C4-2B (cell line): Measurements from ENCODE around the gene TMEM175.

ENCODE experiments used
- H3K27ac ChIP-seq: fragments of 450-650 bp; 2 replicates; pipeline ENCODE4 v1.5.1; 2017
- CTCF ChIP-seq: fragments of 450-650 bp; conservative IDR thresholded peaks from 2 replicates; pipeline ENCODE4 v1.5.1; 2017; ENCODE audit warnings: mild to moderate bottlenecking
- ZFX ChIP-seq: fragments of 450-650 bp; IDR thresholded peaks from 2 replicates; pipeline ENCODE4 v1.6.1; 2017

TMEM175 gene

DNA sequence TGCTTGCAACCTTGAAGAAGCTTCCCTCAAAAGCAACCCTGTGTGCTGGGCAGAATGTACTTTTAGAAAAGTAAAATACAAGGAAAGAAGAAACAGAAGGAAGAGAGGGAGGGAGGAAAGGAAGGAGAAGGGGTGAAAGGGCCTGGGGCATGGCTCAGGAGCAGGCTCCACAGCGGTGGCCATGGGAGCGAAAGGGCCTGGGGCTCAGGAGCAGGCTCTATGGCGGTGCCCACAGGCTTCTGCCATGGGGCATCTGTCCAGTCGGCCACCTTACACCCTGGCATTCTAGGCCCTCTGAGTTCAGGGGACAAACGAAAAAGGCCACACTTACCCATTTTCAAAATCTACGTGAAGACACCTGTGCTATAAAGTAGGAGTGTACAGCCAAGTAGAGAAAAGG, 31.5 kb upstream of the TMEM175 start:
- no peak overlapping the region for H3K27ac ChIP-seq
- no peak for TF ChIP-seq ZFX
- TF ChIP-seq CTCF, result no peak

DNA sequence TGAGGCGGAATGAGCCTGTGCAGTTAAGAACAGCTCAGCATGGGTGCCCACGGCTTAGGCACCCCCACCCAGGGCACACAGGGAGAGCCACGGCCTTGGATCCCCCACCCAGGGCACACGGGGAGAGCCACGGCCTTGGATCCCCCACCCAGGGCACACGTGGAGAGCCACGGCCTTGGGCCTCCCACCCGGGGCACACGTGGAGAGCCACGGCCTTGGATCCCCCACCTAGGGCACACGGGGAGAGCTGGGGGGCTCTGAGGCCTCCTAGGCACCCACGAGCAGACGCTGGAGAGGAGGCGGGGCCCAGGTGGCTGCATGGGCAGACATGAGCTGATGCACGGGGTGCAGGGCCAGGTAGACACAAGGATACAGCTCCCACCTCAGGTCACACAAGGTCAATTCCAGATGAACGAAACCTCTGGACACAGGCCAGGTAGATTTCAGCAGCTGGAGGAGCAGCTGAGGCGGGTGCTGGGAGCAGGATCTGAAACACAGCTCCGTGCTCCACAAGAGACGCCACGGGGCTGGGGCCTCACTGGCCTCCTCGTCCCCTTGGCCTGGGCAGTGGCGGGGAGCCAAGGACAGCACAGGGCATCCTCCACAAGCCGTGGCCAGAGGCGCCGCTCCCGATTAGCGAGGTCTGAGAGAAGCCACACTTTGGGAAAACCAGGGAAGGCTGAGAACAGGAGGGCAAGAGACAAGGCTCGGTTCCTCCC, 30.9 kb upstream of the TMEM175 start:
- no peak for TF ChIP-seq CTCF
- TF ChIP-seq ZFX, result no peak
- H3K27ac ChIP-seq, result no peak overlapping the region

GRCh38 chr4:903066-904046, 28.9 kb upstream of the TMEM175 start:
- TF ChIP-seq CTCF, result no peak
- TF ChIP-seq ZFX, result no peak
- H3K27ac ChIP-seq, result no peak overlapping the region

GRCh38 chr4:905485-906338, 26.5 kb upstream of the TMEM175 start:
- TF ChIP-seq CTCF (no peak), ZFX (no peak)

DNA sequence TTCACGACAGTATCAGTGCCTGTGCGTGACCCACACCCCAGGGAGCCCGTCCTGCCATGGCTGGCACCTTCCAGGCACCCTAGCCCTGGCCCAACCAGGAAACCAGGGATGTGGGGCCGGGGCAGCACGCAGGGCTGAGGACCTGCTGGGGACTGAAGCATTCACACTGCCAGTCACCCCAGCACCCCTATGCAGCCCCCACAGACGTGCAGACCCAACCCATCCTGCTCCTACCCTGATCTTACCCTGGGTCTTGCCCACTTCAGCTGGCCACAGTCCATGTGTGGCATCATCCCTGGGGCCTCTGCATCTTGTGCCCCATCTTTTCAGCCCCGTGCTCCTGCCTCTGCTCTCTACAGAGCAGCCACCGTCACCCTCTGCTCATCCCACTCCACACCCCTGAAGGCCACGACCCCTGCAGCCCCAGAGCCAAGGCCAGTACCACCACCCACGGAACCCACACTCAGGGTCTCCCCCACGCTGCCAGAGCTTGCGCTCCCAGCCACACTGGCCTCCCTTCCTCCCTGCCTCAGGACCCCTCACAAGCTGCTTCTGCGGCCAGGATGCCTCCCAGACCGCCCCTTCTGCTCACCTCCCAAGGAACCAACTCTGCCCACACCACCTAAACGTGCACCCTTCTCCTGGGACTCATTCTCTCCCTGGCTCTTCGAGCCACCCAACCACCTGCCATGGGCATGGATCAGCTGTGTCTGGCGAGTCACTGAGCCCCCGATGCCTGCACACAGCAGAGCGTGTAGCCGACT, 25.7 kb upstream of the TMEM175 start:
- H3K27ac ChIP-seq, result no peak overlapping the region
- TF ChIP-seq CTCF, result no peak
- no peak for TF ChIP-seq ZFX

More at GRCh38 chr4:905485-906338, 26.5 kb upstream of the TMEM175 start:
- no peak overlapping the region for H3K27ac ChIP-seq

GRCh38 chr4:907103-907400, 25.2 kb upstream of the TMEM175 start:
- no peak overlapping the region for H3K27ac ChIP-seq
- TF ChIP-seq ZFX (no peak), CTCF (no peak)
